ENCODE measurements around the gene PMEL. TPM values are rescaled to one million over a fixed set of nuclear protein-coding genes. Genes with fewer than 3 reads are reported as not detected.

The PMEL gene
- total RNA-seq (2014; rRNA removed): 0.35 and 2.0 TPM in 2 replicates
- Bru-seq, nascent RNA: percentile 26 among the genes with signal in this experiment
- BruChase-seq, experiment 1, labeled RNA remaining after a 6-hour chase: percentile 22 among the genes with signal in this experiment
- percentile 24 among the genes with signal in this experiment for BruChase-seq, experiment 2, labeled RNA remaining after a 2-hour chase
- long read RNA-seq, partial matches to known transcripts: 1 of 3 reads
- long read RNA-seq, other reads (novel, unspliced or antisense): 2 of 3 reads

DNA sequence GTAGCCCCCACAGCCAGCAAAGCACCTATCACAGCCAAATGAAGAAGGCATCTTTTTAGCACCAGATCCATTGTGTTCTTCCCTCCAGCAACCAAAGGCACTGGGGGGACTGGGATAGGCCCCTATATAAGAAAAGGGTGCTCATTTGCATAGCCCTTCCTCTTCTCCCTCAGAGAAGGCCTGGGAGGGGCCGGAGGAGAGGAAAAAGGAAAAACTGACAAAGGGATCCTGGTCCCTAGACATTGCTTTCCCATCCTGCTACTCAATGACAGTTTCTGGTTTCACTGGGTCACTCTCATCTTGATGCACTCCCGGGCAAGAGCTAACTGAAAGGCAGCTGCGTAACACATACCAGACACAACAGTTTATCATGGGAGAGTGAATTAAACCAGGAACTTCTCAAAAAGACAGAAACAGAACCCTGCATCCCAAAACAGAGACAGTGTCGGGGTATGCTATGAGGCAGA, at the start of gene PMEL:
Gene PMEL (minus strand): TSS at position 102 of the 467 bp plus-strand sequence. CDS start 31 bp downstream, at position 71.
- H3K79me2 ChIP-seq (ENCODE audit: low read length): peaks cover 25% of the 10 kb centered on the region
- TF ChIP-seq EZH2 (IDR thresholded peaks at IDR 0.05; ENCODE audit: low read length, unreplicated experiment) (no peak), EZH2phosphoT487 (IDR thresholded peaks at IDR 0.05; ENCODE audit: borderline replicate concordance, low read length) (no peak)
- TF ChIP-seq, protein P1, sequence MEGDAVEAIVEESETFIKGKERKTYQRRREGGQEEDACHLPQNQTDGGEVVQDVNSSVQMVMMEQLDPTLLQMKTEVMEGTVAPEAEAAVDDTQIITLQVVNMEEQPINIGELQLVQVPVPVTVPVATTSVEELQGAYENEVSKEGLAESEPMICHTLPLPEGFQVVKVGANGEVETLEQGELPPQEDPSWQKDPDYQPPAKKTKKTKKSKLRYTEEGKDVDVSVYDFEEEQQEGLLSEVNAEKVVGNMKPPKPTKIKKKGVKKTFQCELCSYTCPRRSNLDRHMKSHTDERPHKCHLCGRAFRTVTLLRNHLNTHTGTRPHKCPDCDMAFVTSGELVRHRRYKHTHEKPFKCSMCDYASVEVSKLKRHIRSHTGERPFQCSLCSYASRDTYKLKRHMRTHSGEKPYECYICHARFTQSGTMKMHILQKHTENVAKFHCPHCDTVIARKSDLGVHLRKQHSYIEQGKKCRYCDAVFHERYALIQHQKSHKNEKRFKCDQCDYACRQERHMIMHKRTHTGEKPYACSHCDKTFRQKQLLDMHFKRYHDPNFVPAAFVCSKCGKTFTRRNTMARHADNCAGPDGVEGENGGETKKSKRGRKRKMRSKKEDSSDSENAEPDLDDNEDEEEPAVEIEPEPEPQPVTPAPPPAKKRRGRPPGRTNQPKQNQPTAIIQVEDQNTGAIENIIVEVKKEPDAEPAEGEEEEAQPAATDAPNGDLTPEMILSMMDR (conservative IDR thresholded peaks at IDR 0.05; ENCODE audit: low read depth, low read length): no peak
- no peaks in the 10 kb centered on the region for H3K9me2 ChIP-seq (replicated peaks; ENCODE audit: low read length)
- no peak for DNase-seq
- H3F3A ChIP-seq (ENCODE audit: low read length, unreplicated experiment): no peaks in the 10 kb centered on the region
- H2AFZ ChIP-seq (ENCODE audit: low read length): peak within 1 kb of the TSS; percentile 90
- peaks cover 19% of the 10 kb centered on the region for H3K4me1 ChIP-seq (ENCODE audit: insufficient read depth, low read length)
- no peaks in the 10 kb centered on the region for H3K27me3 ChIP-seq (ENCODE audit: low read length)
- ChIA-PET POLR2A (ENCODE audit: unreplicated experiment) (no interaction called here), CTCF (interaction anchor here (0.6 kb wide), 1 partner anchor 446 kb away, joined by 3 read pairs; no protein-coding TSS in a partner anchor)
- TSS peak; percentile 99 for BruUV-seq (replicated peaks)
- ATAC-seq: peak; percentile 8
- intact Hi-C loops (cut with micrococcal nuclease): no loop called here
- H4K20me1 ChIP-seq (ENCODE audit: low read length): no peaks in the 10 kb centered on the region
- peak within 1 kb of the TSS; percentile 80 for H3K4me3 ChIP-seq (ENCODE audit: low read length)
- H3K36me3 ChIP-seq (ENCODE audit: low read depth, low read length): 0 out of 2 replicates have a peak, but pooled peaks cover 2% of the 10 kb centered on the region
- no peaks in the 10 kb centered on the region for H3K9me3 ChIP-seq (ENCODE audit: low read length)
- no peak within 1 kb of the TSS; the same call in 1 of the 2 replicates for H3K27ac ChIP-seq (ENCODE audit: low read length)
- H3K9ac ChIP-seq (ENCODE audit: low read length): peak within 1 kb of the TSS; percentile 87
- H3K4me2 ChIP-seq (ENCODE audit: low read length): peak within 1 kb of the TSS; percentile 89

DNA sequence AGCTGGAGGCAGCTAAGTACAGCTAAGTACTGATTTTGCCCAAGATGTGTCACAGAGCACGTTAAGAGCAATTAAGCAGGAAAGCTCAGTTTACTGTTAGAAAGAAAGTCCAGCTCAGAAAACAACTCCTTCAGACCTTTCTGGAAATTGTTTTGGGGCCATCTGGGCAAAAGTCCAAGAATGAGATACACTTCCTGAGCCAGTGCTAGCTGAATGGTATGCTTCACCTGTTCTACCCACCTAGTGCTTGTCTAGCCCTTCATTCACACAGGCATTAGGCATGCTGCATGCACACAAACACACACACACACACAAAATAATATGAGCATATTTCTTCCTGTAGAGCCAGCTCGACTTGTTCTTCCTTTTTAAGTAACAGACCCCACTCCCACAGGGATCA, 48.4 kb upstream of the PMEL start:
- Histone ChIP-seq H3K9me2 (replicated peaks; ENCODE audit: low read length) (no peaks in the 10 kb centered on the region), H3K36me3 (ENCODE audit: low read depth, low read length) (no peaks in the 10 kb centered on the region), H3K4me3 (ENCODE audit: low read length) (no peak overlapping the region), H3K4me2 (ENCODE audit: low read length) (no peak overlapping the region), H3K27ac (ENCODE audit: low read length) (no peak overlapping the region), H3K9me3 (ENCODE audit: low read length) (no peaks in the 10 kb centered on the region), H3K9ac (ENCODE audit: low read length) (no peak overlapping the region), H4K20me1 (ENCODE audit: low read length) (no peaks in the 10 kb centered on the region), H3K4me1 (ENCODE audit: insufficient read depth, low read length) (0 out of 2 replicates have a peak, but pooled peaks cover 4% of the 10 kb centered on the region), H3K27me3 (ENCODE audit: low read length) (no peaks in the 10 kb centered on the region), H3F3A (ENCODE audit: low read length, unreplicated experiment) (no peaks in the 10 kb centered on the region), H3K79me2 (ENCODE audit: low read length) (no peaks in the 10 kb centered on the region), H2AFZ (ENCODE audit: low read length) (no peak overlapping the region)
- TF ChIP-seq, protein P1 (conservative IDR thresholded peaks at IDR 0.05; ENCODE audit: low read depth, low read length): no peak
- TF ChIP-seq EZH2phosphoT487 (IDR thresholded peaks at IDR 0.05; ENCODE audit: borderline replicate concordance, low read length) (no peak), EZH2 (IDR thresholded peaks at IDR 0.05; ENCODE audit: low read length, unreplicated experiment) (no peak)
- BruUV-seq (replicated peaks): no TSS peak
- intact Hi-C loops (cut with micrococcal nuclease): no loop called here
- ChIA-PET POLR2A (ENCODE audit: unreplicated experiment) (no interaction called here), CTCF (interaction anchor here (0.6 kb wide), 1 partner anchor 18 kb away, joined by 3 read pairs; no protein-coding TSS in a partner anchor)
- ATAC-seq: no peak
- peak; percentile 18 for DNase-seq

DNA sequence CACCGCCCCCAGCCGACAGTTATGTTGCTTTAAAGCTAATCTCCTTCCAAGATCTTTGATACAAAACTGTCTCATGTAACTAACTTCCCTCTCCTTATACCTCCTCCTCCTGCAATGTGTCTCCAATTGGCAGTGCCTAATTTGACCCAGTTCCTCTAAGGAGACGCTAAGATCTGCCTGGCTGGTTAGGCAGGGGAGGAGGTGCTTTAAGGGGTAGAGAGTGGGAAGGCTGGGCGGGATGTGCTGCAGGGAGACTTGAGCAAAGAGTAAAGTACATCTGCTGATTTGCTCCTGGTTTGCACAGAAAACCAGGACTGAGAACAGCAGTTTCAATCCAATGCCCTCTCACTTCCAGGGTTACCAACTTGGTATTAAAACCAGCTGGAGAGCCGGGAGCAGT, 47.6 kb upstream of the PMEL start:
- no peak for DNase-seq
- POLR2A ChIA-PET (ENCODE audit: unreplicated experiment): no interaction called here
- TF ChIP-seq EZH2phosphoT487 (IDR thresholded peaks at IDR 0.05; ENCODE audit: borderline replicate concordance, low read length): no peak
- TF ChIP-seq EZH2 (IDR thresholded peaks at IDR 0.05; ENCODE audit: low read length, unreplicated experiment): no peak
- TF ChIP-seq, protein P1 (conservative IDR thresholded peaks at IDR 0.05; ENCODE audit: low read depth, low read length): no peak
- no TSS peak for BruUV-seq (replicated peaks)
- Histone ChIP-seq H3K27ac (ENCODE audit: low read length) (no peak overlapping the region), H3K4me1 (ENCODE audit: insufficient read depth, low read length) (0 out of 2 replicates have a peak, but pooled peaks cover 4% of the 10 kb centered on the region), H3K9me3 (ENCODE audit: low read length) (no peaks in the 10 kb centered on the region), H3K27me3 (ENCODE audit: low read length) (no peaks in the 10 kb centered on the region), H4K20me1 (ENCODE audit: low read length) (no peaks in the 10 kb centered on the region), H3F3A (ENCODE audit: low read length, unreplicated experiment) (no peaks in the 10 kb centered on the region), H3K4me2 (ENCODE audit: low read length) (no peak overlapping the region), H3K36me3 (ENCODE audit: low read depth, low read length) (no peaks in the 10 kb centered on the region), H3K9me2 (replicated peaks; ENCODE audit: low read length) (no peaks in the 10 kb centered on the region), H3K9ac (ENCODE audit: low read length) (no peak overlapping the region), H3K79me2 (ENCODE audit: low read length) (no peaks in the 10 kb centered on the region), H2AFZ (ENCODE audit: low read length) (no peak overlapping the region), H3K4me3 (ENCODE audit: low read length) (no peak overlapping the region)
- intact Hi-C loops (cut with micrococcal nuclease): no loop called here
- CTCF ChIA-PET: no interaction called here
- ATAC-seq: no peak

Data from PC-3 (cell line).